ENCODE results near the gene DNAJC18. TPM values are rescaled to one million over a fixed set of nuclear protein-coding genes. Genes with fewer than 3 reads are reported as not detected.
"Not testable (repeated sequence)": the region's sequence is repeated elsewhere in the genome, so short reads cannot be mapped to it uniquely, and the experiment has no call there.

The DNAJC18 gene
- total and polyA plus RNA-seq, 2 experiments from 2014 or later: 13.4 to 18.9 TPM

DNA sequence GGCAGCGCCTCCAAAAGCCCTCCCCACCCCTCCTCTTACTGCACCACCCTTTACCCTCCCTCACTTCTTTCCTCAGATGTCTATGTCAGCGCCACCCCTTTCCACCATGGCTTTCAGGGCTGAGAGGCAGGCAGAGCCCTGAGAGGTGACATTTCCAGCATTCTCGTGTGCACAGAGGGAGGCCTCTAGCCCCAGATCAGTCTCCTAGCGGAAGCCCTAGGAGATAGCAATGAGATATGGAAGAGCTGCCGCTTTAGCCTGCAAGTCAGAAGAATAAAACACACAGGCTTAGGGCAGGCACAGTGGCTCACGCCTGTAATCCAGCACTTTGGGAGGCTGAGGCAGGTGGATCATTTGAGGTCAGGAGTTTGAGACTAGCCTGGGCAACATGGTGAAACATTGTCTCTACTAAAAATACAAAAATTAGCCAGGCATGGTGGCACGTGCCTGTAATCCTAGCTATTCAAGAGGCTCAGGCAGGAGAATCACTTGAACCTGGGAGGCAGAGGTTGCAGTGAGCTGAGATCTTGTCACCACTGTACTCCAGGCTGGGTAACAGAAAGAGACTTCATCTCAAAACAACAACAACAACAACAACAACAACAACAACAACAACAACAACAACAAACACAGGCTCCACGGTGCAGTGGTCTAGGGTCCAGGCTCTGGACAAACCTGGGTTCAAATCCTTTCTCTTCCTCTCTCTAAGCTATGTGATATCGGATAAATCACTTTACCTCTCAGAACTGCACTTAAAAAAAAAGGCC lies 39.5 kb upstream of the DNAJC18 start:
- H3K36me3 ChIP-seq (ENCODE audit: insufficient read depth); H3K27me3 ChIP-seq (ENCODE audit: insufficient read depth); H3K9me3 Mint-ChIP-seq; ATAC-seq; H3K4me1 ChIP-seq (ENCODE audit: insufficient read depth); H3F3A ChIP-seq (replicated peaks; ENCODE audit: low read depth); H3K36me3 Mint-ChIP-seq (ENCODE audit: low read depth); DNase-seq (ENCODE audit: low spot score); H3K79me2 ChIP-seq (replicated peaks; ENCODE audit: insufficient read depth); H3K4me2 ChIP-seq; H3K4me3 Mint-ChIP-seq; H3K9me2 ChIP-seq (ENCODE audit: insufficient read depth); H4K20me1 ChIP-seq (replicated peaks; ENCODE audit: insufficient read depth); H3K4me3 ChIP-seq; H3K27ac Mint-ChIP-seq: not testable (repeated sequence)
- Histone ChIP-seq H3K27ac (ENCODE audit: low read depth) (0 out of 2 replicates have a peak overlapping the region, but pooled peaks have one; percentile 63), H2AFZ (peak overlapping the region; percentile 18; the same call in 1 of the 2 replicates)
- Mint-ChIP-seq H3K27me3 (ENCODE audit: insufficient read depth, low read depth, poor library complexity) (peaks cover 12% of the 10 kb centered on the region), H3K4me1 (peaks cover 11% of the 10 kb centered on the region)

DNA sequence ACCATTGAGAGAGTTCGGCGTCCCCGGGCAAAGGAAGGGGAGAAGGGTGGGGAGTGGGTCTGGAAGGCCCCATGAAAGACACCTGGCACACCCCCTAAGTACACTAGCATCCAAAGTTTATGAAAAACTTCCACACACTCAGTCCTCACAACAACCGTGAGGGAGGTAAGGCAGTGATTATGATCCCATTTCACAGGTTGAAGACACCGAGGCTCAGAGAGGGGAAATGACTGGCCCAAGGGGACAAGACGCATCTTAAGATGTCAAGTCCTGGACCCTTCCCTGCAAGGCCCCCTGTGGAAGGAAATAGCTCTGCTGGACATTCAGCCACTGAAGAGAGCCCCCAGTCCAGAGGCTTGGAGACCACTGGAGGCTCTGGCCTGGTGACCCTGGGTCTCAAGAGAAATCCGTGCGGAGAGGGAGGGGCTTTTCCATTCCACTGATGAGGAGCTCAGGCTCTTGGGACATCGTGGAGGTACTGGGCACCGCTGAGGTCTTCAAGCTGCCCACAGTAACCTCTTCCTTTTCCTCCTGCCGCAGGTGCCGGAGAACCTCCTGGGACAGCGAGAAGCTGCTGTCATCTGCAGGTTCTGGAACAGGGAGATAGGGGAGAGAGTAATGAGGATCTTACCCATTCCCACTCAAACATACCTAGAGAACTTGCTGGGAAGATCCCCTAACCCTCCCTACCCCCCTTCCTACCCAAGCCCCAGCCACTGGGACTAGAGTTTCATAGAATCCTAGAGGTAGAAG lies 36.7 kb upstream of the DNAJC18 start:
- H3K27ac Mint-ChIP-seq: no peak overlapping the region
- no peaks in the 10 kb centered on the region for H4K20me1 ChIP-seq (replicated peaks; ENCODE audit: insufficient read depth)
- DNase-seq (ENCODE audit: low spot score) (no peak), ATAC-seq (no peak)
- H3K36me3 ChIP-seq (ENCODE audit: insufficient read depth): no peaks in the 10 kb centered on the region
- peaks cover 25% of the 10 kb centered on the region for H3K4me1 Mint-ChIP-seq
- H3K4me2 ChIP-seq: no peak overlapping the region
- no peak overlapping the region for H2AFZ ChIP-seq
- H3K4me1 ChIP-seq (ENCODE audit: insufficient read depth): peaks cover 17% of the 10 kb centered on the region
- no peaks in the 10 kb centered on the region for H3F3A ChIP-seq (replicated peaks; ENCODE audit: low read depth)
- H3K27ac ChIP-seq (ENCODE audit: low read depth): no peak overlapping the region
- H3K36me3 Mint-ChIP-seq (ENCODE audit: low read depth): no peaks in the 10 kb centered on the region; the same call in 2 of the 3 replicates
- no peaks in the 10 kb centered on the region for H3K79me2 ChIP-seq (replicated peaks; ENCODE audit: insufficient read depth)
- H3K4me3 Mint-ChIP-seq: no peak overlapping the region
- H3K27me3 ChIP-seq (ENCODE audit: insufficient read depth): no peaks in the 10 kb centered on the region
- peaks cover 22% of the 10 kb centered on the region for H3K27me3 Mint-ChIP-seq (ENCODE audit: insufficient read depth, low read depth, poor library complexity)
- no peak overlapping the region for H3K4me3 ChIP-seq
- no peaks in the 10 kb centered on the region for H3K9me2 ChIP-seq (ENCODE audit: insufficient read depth)
- H3K9me3 Mint-ChIP-seq: no peaks in the 10 kb centered on the region
- TF ChIP-seq ZNF331 (CRISPR knock-in tag; IDR thresholded peaks at IDR 0.05; ENCODE audit: low read depth) (no peak), ZNF114 (CRISPR knock-in tag; IDR thresholded peaks at IDR 0.05) (no peak), CREB1 (CRISPR knock-in tag; IDR thresholded peaks at IDR 0.05; ENCODE audit: low read depth) (no peak), JUNB (IDR thresholded peaks at IDR 0.05; ENCODE audit: unreplicated experiment) (no peak), EZH2phosphoT487 (IDR thresholded peaks at IDR 0.05; ENCODE audit: unreplicated experiment) (no peak), EZH2 (IDR thresholded peaks at IDR 0.05; ENCODE audit: low read depth, unreplicated experiment) (no peak)
- TF ChIP-seq, protein P1, sequence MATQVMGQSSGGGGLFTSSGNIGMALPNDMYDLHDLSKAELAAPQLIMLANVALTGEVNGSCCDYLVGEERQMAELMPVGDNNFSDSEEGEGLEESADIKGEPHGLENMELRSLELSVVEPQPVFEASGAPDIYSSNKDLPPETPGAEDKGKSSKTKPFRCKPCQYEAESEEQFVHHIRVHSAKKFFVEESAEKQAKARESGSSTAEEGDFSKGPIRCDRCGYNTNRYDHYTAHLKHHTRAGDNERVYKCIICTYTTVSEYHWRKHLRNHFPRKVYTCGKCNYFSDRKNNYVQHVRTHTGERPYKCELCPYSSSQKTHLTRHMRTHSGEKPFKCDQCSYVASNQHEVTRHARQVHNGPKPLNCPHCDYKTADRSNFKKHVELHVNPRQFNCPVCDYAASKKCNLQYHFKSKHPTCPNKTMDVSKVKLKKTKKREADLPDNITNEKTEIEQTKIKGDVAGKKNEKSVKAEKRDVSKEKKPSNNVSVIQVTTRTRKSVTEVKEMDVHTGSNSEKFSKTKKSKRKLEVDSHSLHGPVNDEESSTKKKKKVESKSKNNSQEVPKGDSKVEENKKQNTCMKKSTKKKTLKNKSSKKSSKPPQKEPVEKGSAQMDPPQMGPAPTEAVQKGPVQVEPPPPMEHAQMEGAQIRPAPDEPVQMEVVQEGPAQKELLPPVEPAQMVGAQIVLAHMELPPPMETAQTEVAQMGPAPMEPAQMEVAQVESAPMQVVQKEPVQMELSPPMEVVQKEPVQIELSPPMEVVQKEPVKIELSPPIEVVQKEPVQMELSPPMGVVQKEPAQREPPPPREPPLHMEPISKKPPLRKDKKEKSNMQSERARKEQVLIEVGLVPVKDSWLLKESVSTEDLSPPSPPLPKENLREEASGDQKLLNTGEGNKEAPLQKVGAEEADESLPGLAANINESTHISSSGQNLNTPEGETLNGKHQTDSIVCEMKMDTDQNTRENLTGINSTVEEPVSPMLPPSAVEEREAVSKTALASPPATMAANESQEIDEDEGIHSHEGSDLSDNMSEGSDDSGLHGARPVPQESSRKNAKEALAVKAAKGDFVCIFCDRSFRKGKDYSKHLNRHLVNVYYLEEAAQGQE (IDR thresholded peaks at IDR 0.05; ENCODE audit: unreplicated experiment): no peak
- TF ChIP-seq, protein P2, sequence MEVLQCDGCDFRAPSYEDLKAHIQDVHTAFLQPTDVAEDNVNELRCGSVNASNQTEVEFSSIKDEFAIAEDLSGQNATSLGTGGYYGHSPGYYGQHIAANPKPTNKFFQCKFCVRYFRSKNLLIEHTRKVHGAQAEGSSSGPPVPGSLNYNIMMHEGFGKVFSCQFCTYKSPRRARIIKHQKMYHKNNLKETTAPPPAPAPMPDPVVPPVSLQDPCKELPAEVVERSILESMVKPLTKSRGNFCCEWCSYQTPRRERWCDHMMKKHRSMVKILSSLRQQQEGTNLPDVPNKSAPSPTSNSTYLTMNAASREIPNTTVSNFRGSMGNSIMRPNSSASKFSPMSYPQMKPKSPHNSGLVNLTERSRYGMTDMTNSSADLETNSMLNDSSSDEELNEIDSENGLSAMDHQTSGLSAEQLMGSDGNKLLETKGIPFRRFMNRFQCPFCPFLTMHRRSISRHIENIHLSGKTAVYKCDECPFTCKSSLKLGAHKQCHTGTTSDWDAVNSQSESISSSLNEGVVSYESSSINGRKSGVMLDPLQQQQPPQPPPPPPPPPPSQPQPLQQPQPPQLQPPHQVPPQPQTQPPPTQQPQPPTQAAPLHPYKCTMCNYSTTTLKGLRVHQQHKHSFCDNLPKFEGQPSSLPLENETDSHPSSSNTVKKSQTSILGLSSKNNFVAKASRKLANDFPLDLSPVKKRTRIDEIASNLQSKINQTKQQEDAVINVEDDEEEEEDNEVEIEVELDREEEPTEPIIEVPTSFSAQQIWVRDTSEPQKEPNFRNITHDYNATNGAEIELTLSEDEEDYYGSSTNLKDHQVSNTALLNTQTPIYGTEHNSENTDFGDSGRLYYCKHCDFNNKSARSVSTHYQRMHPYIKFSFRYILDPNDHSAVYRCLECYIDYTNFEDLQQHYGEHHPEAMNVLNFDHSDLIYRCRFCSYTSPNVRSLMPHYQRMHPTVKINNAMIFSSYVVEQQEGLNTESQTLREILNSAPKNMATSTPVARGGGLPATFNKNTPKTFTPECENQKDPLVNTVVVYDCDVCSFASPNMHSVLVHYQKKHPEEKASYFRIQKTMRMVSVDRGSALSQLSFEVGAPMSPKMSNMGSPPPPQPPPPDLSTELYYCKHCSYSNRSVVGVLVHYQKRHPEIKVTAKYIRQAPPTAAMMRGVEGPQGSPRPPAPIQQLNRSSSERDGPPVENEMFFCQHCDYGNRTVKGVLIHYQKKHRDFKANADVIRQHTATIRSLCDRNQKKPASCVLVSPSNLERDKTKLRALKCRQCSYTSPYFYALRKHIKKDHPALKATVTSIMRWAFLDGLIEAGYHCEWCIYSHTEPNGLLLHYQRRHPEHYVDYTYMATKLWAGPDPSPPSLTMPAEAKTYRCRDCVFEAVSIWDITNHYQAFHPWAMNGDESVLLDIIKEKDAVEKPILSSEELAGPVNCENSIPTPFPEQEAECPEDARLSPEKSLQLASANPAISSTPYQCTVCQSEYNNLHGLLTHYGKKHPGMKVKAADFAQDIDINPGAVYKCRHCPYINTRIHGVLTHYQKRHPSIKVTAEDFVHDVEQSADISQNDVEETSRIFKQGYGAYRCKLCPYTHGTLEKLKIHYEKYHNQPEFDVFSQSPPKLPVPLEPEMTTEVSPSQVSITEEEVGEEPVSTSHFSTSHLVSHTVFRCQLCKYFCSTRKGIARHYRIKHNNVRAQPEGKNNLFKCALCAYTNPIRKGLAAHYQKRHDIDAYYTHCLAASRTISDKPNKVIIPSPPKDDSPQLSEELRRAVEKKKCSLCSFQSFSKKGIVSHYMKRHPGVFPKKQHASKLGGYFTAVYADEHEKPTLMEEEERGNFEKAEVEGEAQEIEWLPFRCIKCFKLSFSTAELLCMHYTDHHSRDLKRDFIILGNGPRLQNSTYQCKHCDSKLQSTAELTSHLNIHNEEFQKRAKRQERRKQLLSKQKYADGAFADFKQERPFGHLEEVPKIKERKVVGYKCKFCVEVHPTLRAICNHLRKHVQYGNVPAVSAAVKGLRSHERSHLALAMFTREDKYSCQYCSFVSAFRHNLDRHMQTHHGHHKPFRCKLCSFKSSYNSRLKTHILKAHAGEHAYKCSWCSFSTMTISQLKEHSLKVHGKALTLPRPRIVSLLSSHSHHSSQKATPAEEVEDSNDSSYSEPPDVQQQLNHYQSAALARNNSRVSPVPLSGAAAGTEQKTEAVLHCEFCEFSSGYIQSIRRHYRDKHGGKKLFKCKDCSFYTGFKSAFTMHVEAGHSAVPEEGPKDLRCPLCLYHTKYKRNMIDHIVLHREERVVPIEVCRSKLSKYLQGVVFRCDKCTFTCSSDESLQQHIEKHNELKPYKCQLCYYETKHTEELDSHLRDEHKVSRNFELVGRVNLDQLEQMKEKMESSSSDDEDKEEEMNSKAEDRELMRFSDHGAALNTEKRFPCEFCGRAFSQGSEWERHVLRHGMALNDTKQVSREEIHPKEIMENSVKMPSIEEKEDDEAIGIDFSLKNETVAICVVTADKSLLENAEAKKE (CRISPR knock-in tag; IDR thresholded peaks at IDR 0.05): no peak
- TF ChIP-seq, protein P3, sequence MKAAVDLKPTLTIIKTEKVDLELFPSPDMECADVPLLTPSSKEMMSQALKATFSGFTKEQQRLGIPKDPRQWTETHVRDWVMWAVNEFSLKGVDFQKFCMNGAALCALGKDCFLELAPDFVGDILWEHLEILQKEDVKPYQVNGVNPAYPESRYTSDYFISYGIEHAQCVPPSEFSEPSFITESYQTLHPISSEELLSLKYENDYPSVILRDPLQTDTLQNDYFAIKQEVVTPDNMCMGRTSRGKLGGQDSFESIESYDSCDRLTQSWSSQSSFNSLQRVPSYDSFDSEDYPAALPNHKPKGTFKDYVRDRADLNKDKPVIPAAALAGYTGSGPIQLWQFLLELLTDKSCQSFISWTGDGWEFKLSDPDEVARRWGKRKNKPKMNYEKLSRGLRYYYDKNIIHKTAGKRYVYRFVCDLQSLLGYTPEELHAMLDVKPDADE (IDR thresholded peaks at IDR 0.05): no peak
